Loucy (cell line): ENCODE measurements around the gene FSTL4.

ENCODE experiments used
- CTCF ChIP-seq: fragments of 200-600 bp; sonication (generic); conservative IDR thresholded peaks from 2 replicates; pipeline ENCODE4 v1.5.1; 2014; ENCODE audit warnings: mild to moderate bottlenecking, antibody characterized with exemption, low read length
- EZH2phosphoT487 ChIP-seq: fragments of 200-600 bp; IDR thresholded peaks from 2 replicates; pipeline ENCODE4 v1.6.1; 2018; ENCODE audit warnings: antibody characterized with exemption, mild to moderate bottlenecking, moderate library complexity, borderline replicate concordance

- TF ChIP-seq CTCF (peak; percentile 59), EZH2phosphoT487 (no peak)
Measured at GRCh38 chr5:133552925-133553525, 59.3 kb downstream of the FSTL4 start.
